Astrocyte of the cerebellum (primary cell): ENCODE measurements around the gene PRDM16.

Experiments used
- DNase-seq: peaks from one replicate; pipeline ENCODE4 v3.0.0-alpha.2; 2011; ENCODE audit warnings: low read depth
- H3K4me3 ChIP-seq: 2 replicates; pipeline ENCODE4 v1.5.1; 2011; ENCODE audit warnings: mild to moderate bottlenecking, low read depth, low read length, moderate library complexity
- in situ Hi-C: cut with HindIII; loops from 2 replicates; pipeline ENCODE4 v1.10.0; 2017; ENCODE audit warnings: low sequenced_read_pairs
- TF ChIP-seq, protein P1 (sequence below): IDR thresholded peaks from 2 replicates; pipeline ENCODE4 v1.5.1; 2012; ENCODE audit warnings: low read length, low read depth, moderate library complexity, mild to moderate bottlenecking; ENCODE audit errors: missing control alignments

PRDM16 gene

DNA sequence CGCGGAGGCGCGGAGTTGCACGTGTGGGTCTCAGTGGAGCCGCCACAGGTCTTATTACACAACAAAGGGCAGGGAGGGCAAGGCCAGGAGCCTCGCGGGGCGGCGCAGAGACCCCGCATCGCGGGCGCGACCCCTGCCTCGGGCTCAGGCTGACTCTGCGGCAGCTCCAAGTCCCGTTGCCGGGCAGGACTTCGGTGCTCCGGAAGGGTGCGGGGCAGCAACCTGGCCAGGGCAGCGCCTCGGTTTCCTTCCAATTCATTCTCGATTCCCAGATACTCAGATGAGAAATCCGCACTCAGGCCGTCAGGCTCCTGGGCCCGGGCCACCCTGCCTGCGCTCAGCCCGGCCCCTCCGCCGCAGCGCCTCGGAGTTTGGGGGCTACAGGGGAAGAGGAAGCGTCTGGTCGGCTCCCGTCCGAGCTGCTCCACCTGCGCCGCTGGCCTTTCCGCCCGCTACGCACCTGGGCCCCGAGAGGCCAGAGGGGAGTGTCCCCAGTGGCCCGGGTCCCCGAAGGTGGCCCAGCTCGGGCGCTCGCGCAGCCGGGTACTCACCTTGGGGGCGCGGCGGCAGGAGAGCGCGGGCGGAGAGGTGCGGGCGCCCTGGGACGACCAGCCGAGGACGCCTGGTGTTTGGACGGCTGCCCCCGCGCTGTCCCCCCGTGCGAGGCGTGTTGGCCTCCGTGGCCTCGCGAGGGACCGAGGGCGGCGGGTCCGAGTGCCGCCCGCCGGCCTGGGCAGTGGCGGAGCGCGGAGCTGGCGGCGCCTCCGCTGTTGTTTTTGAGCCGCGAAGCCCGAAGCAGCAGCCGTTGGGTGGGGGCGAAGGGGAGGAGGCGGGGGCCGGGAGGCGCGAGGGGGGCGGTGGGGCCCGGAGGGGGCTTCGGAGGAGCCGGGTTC lies 1.1 kb upstream of the PRDM16 start:
- in situ Hi-C loops, result no loop called here
- DNase-seq, result no peak
- peak overlapping the region; percentile 41 for H3K4me3 ChIP-seq
- TF ChIP-seq, protein P1, sequence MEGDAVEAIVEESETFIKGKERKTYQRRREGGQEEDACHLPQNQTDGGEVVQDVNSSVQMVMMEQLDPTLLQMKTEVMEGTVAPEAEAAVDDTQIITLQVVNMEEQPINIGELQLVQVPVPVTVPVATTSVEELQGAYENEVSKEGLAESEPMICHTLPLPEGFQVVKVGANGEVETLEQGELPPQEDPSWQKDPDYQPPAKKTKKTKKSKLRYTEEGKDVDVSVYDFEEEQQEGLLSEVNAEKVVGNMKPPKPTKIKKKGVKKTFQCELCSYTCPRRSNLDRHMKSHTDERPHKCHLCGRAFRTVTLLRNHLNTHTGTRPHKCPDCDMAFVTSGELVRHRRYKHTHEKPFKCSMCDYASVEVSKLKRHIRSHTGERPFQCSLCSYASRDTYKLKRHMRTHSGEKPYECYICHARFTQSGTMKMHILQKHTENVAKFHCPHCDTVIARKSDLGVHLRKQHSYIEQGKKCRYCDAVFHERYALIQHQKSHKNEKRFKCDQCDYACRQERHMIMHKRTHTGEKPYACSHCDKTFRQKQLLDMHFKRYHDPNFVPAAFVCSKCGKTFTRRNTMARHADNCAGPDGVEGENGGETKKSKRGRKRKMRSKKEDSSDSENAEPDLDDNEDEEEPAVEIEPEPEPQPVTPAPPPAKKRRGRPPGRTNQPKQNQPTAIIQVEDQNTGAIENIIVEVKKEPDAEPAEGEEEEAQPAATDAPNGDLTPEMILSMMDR, result no peak

DNA sequence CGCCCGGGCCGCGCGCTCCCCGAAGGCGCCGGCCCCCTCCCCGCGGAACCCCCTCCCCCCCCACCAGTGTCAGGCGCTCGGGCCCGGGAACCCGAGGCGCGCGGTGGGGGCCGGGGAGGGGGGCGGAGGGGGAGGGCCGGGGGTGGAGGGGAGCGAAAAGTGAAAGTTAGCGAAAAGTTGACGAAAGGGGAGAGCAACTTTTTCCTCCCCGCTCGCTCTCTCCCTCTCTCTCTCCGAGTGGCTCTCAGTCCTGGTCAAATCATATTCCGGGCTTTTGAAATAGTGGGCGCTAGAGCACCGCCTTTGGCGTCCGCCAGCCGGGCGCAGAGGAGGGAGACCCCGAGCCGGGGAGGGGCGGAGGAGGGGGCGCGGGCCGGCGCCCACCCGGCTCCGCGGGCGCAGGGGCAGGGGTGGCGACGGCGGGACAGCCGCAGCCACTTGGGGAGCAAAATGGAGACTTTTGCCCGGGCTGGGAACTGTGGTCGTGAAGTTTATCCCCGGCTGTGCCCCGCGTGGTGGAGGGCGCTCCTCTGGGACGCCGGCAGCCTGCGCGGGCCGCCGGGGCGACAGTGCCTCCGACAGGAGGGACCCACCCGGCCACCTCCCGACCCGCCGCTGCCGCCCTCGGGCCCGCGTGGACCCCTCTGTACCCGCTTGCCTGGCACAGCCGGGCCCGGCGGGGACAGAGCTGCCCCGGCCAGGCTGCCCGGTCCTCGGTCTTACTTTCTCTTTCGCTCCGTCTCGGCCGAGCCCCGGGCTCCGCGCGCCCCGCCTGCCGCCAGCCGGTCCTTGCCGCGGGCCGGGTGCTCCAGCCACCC lies 697 bp downstream of the PRDM16 start:
- peak overlapping the region; percentile 49 for H3K4me3 ChIP-seq
- in situ Hi-C loops, result loop anchor here (5.0 kb wide), 1 partner anchor 353 kb away; no protein-coding TSS in a partner anchor
- DNase-seq, result peak; percentile 28
- TF ChIP-seq, protein P1, result peak; percentile 38

DNA sequence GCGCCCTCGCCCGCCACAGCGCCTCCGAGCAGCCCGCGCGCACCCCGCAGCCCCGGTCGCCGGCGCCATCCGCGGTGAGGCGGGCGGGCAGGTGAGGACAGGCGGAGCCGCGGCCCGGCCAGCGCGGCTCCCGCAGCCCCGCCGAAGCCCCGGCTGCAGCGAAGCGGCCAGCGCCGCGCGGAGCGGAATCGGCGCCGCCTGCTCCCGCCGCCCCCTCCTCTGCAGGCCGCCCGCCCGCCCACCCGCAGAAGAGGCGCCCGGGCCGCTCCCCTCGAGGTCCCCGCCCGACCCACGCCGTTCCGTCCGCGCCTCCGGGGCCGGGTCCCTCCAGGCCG lies 1.3 kb downstream of the PRDM16 start:
- no peak for DNase-seq
- in situ Hi-C loops, result loop anchor here (5.0 kb wide), 1 partner anchor 352 kb away; no protein-coding TSS in a partner anchor
- peak overlapping the region; percentile 49 for H3K4me3 ChIP-seq
- TF ChIP-seq, protein P1, result no peak

DNA sequence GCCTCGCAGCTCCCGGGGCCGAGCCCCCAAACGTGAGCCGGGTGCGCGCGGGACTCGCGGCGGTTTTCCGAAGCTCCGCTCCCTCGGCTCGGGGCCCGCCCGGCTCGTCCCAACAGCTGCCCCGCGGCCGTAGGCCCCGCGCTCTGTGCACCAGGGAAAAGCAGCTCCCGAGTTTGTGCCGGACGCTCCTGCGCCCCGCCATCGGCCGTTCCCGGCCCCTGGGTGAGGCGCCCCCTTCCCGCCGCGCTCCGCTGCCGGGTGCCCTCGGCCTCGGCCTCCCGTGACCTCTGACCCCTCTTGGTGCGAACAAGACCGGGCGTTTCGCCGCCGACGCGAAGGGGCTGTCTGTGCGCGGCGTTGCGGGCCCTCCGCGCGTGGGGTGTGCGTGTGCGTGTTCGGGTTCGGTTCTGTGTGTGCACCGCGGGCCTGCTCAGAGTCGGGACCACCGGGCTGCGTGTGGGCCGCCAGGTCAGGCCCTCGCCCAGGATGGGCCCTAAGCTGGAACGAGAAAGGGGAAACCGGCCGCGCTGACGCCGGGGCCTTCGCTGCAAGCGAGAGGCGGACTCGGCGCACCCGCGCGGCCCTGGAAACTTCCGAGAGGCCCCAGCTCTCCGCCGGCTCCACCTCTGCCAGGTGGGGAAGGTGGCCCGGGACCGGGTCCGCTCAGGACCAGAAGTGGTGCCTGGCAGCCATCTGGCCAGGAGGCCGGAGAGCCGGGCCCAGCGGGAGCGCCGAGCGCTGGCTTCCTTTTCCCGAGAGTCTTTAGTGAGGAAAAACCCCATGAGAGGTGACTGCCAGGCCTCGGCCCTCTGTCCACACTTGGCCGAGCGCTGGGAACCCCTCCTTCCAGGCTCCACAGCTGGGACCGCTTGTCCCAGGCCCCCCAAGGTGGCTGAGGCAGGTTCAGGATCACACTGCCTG lies 1.9 kb downstream of the PRDM16 start:
- no peak for DNase-seq
- peak overlapping the region; percentile 39 for H3K4me3 ChIP-seq
- TF ChIP-seq, protein P1, result no peak
- in situ Hi-C loops, result loop anchor here (5.0 kb wide), 1 partner anchor 351 kb away; no protein-coding TSS in a partner anchor

DNA sequence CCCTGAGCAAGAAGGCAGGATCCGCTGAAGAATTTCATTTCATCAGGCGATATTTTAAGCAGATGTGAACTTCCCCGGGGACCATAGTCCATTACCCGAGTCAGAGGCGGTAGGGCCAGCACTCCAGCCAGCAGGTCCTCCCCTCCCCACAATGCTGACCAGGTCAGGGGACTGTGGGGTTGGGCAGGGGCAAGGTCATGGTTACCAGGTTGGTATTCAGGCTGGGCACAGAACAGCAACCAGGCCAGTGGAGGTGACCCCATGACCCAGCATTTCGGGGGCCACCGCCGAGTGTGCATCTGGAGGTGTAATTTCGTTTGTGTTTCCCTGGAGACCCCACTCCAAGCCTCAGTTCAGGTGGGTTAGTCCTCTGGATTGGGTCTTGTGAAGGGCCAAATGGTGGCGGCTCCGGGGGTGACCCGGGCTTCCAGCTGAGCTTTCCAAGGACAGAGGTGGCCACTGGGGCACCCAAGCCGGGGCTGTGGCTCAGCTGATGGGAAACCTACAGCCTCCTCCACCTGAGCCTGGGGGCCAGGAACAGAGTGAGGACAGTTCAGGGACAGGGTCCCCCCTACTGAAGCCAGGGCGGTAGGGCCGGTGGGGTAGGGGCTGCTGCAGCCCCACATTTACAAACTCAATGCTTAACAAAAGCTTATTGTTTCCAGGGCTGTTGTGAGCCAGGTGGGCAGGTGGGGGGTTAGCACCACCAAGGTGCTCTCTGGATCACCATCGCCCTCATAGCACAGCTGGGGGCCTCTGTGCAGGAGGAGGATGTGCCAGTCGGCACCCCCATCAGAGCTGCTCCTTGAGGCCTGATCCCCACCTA lies 2.8 kb downstream of the PRDM16 start:
- TF ChIP-seq, protein P1, result no peak
- DNase-seq, result no peak
- H3K4me3 ChIP-seq, result peak overlapping the region; percentile 39
- in situ Hi-C loops, result loop anchor here (5.0 kb wide), 1 partner anchor 351 kb away; no protein-coding TSS in a partner anchor
